Mammary epithelial cell (primary cell): Measurements from ENCODE around the gene PARVB.

ENCODE experiments used
- CTCF ChIP-seq, 2 donors: IDR thresholded peaks in 1 of 2; conservative IDR thresholded peaks in 1 of 2; 2 replicates each; pipeline ENCODE4 v1.5.1; 2011 to 2012; ENCODE audit warnings: inconsistent platforms in 2 of 2, low read length in 2 of 2, mild to moderate bottlenecking in 2 of 2, control low read depth in 1 of 2, low read depth in 1 of 2; ENCODE audit not compliant: insufficient read depth in 1 of 2; ENCODE audit errors: extremely low read depth in 1 of 2
- EZH2 ChIP-seq: IDR thresholded peaks from 2 replicates; pipeline ENCODE4 v1.6.1; 2012; ENCODE audit warnings: low read length, inconsistent platforms, borderline replicate concordance

GRCh38 chr22:44133901-44134571, 109.9 kb downstream of the PARVB start:
- TF ChIP-seq CTCF (conservative IDR thresholded peaks at IDR 0.05 in 1 of 2, IDR thresholded peaks at IDR 0.05 in 1 of 2; ENCODE audit: extremely low read depth in 1 of 2, insufficient read depth in 1 of 2, low read depth in 1 of 2, low read length in 2 of 2), result no peak
- no peak for TF ChIP-seq EZH2
